GM23248 (cell line): ENCODE data around the gene ALG14. TPM values are rescaled to one million over a fixed set of nuclear protein-coding genes. Genes with fewer than 3 reads are reported as not detected.
"Not testable (repeated sequence)": the region's sequence is repeated elsewhere in the genome, so short reads cannot be mapped to it uniquely, and the experiment has no call there.

Source experiments
- DNase-seq: peaks from one replicate; pipeline ENCODE4 v3.0.0-alpha.2; 2015
- H2AFZ ChIP-seq: fragments of 200-600 bp; sonication (generic); 2 replicates; pipeline ENCODE4 v1.6.1; 2016; ENCODE audit warnings: antibody characterized with exemption
- H3F3A ChIP-seq: fragments of 200-600 bp; sonication (generic); 2 replicates; pipeline ENCODE4 v1.6.1; 2016; ENCODE audit warnings: mild to moderate bottlenecking, antibody characterized with exemption, mixed run types; ENCODE audit not compliant: insufficient read depth
- H3K27ac ChIP-seq: fragments of 200-600 bp; sonication (generic); 2 replicates; pipeline ENCODE4 v1.5.1; 2016; ENCODE audit warnings: mild to moderate bottlenecking
- H3K27me3 ChIP-seq: fragments of 200-600 bp; sonication (generic); replicated peaks from 2 replicates; pipeline ENCODE4 v1.6.1; 2016; ENCODE audit warnings: mild to moderate bottlenecking; ENCODE audit not compliant: insufficient read depth
- H3K36me3 ChIP-seq: fragments of 200-600 bp; sonication (generic); 2 replicates; pipeline ENCODE4 v1.6.1; 2016; ENCODE audit warnings: low read depth, mild to moderate bottlenecking
- H3K4me1 ChIP-seq: fragments of 200-600 bp; sonication (generic); 2 replicates; pipeline ENCODE4 v1.6.1; 2016; ENCODE audit warnings: mild to moderate bottlenecking; ENCODE audit not compliant: insufficient read depth
- H3K4me2 ChIP-seq: fragments of 200-600 bp; sonication (generic); one replicate; pipeline ENCODE4 v1.6.1; 2016; ENCODE audit warnings: mild to moderate bottlenecking; ENCODE audit not compliant: unreplicated experiment
- H3K4me3 ChIP-seq: fragments of 200-600 bp; sonication (generic); 2 replicates; pipeline ENCODE4 v1.5.1; 2016; ENCODE audit warnings: mild to moderate bottlenecking
- H3K79me2 ChIP-seq: fragments of 200-600 bp; sonication (generic); 2 replicates; pipeline ENCODE4 v1.6.1; 2016; ENCODE audit warnings: mild to moderate bottlenecking; ENCODE audit not compliant: insufficient read depth
- H3K9ac ChIP-seq: fragments of 200-600 bp; sonication (generic); 2 replicates; pipeline ENCODE4 v1.6.1; 2016; ENCODE audit warnings: mild to moderate bottlenecking
- H3K9me2 ChIP-seq: fragments of 200-600 bp; sonication (generic); 2 replicates; pipeline ENCODE4 v1.6.1; 2016; ENCODE audit warnings: mixed run types, mild to moderate bottlenecking, moderate library complexity; ENCODE audit not compliant: insufficient read depth
- H3K9me3 ChIP-seq: fragments of 200-600 bp; sonication (generic); one replicate; pipeline ENCODE4 v1.6.1; 2017; ENCODE audit warnings: low read depth
- H4K20me1 ChIP-seq: fragments of 200-600 bp; sonication (generic); 2 replicates; pipeline ENCODE4 v1.6.0; 2016; ENCODE audit not compliant: insufficient read depth
- EZH2 ChIP-seq: fragments of 200-600 bp; sonication (generic); IDR thresholded peaks from 2 replicates; pipeline ENCODE4 v1.6.1; 2018; ENCODE audit warnings: antibody characterized with exemption, mild to moderate bottlenecking; ENCODE audit not compliant: insufficient read depth, poor library complexity, severe bottlenecking
- EZH2phosphoT487 ChIP-seq: fragments of 200-600 bp; sonication (generic); IDR thresholded peaks from 2 replicates; pipeline ENCODE4 v1.6.1; 2018; ENCODE audit warnings: antibody characterized with exemption, moderate library complexity, mild to moderate bottlenecking, low read depth; ENCODE audit not compliant: insufficient read depth
- WGBS, 2 experiments: methylation state at CpG; one replicate each; pipeline ENCODE4 v1.1.6; 2015 to 2017; ENCODE audit warnings: low lambda C conversion rate in 2 of 2, low coverage in 1 of 2; ENCODE audit errors: missing lambda C conversion rate in 2 of 2; 5-methylcytosine and 5-hydroxymethylcytosine counted together
- in situ Hi-C: fragments of 300-500 bp; cut with MboI; formaldehyde crosslinking; loops from 2 replicates; pipeline ENCODE4 v1.15.0; 2020
- polyA plus RNA-seq: library from polyadenylated mRNA; unstranded; fragments of >200 nt; fragmentation: Nextera tagmentation; extraction: Ambion mirVana; gene quantifications from 2 replicates; pipeline ENCODE4 v1.2.1, GENCODE V29; 2016
- total RNA-seq: library from RNA; depleted of rRNA; stranded (reverse); fragments of >200 nt; shearing (Covaris generic); gene quantifications from 2 replicates; pipeline ENCODE4 v1.2.3, GENCODE V29; 2014

The ALG14 gene
- total and polyA plus RNA-seq, 2 experiments from 2014 or later, result 13.0 to 13.5 TPM

DNA sequence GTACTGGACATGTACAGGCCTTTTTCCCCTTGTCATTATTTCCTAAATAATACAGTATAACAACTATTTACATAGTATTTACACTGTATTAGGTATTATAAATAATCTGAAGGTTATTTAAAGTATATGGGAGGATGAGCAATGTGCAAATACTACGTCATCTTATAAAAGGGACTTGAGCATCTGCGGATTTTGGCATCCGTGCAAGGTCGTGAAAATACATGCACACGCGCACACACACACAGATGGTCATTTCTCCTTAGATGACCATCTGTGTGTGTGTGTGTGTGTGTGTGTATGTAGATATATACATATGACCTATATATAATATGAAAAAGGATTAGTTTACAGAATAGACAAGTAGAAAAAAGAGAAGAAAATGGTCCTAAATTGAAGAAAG, 15.4 kb downstream of the ALG14 start:
- in situ Hi-C loops, result no loop called here
- no peak overlapping the region for H2AFZ ChIP-seq

DNA sequence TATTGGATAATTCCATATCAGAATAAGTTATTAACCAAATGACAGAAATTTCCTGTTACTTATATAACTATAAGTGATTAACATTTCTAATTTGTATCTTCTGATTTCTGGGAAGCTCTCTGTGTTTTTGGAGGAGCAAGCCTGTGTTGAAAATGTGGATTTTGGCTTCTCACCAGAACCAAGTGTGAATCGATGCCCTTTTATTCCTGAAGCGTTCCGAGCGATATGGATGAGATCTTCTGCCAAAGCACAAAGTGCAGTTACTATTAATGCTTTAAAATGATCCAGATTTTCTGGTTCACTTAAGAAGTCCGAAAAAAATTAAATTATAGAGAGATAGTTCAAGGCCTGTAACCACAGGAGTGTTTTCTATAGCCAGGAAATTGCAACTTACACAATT, 22.8 kb downstream of the ALG14 start:
- in situ Hi-C loops, result no loop called here
- no peak overlapping the region for H3K27ac ChIP-seq

More for the DNA sequence above, 15.4 kb downstream of the ALG14 start:
- H3K4me3 ChIP-seq, result no peak overlapping the region
- no peaks in the 10 kb centered on the region for H3K27me3 ChIP-seq
- H4K20me1 ChIP-seq, result no peaks in the 10 kb centered on the region
- H3K9me3 ChIP-seq, result no peaks in the 10 kb centered on the region
- no peaks in the 10 kb centered on the region for H3F3A ChIP-seq
- TF ChIP-seq EZH2, result no peak
- TF ChIP-seq EZH2phosphoT487, result no peak
- no peak overlapping the region for H3K27ac ChIP-seq
- H3K4me2 ChIP-seq, result no peak overlapping the region
- WGBS, 2 experiments, result 98 to 99% methylated on average over 6 of the region's 6 CpGs
- H3K9ac ChIP-seq, result no peak overlapping the region
- H3K36me3 ChIP-seq, result no peaks in the 10 kb centered on the region
- peaks cover 6% of the 10 kb centered on the region for H3K4me1 ChIP-seq
- no peaks in the 10 kb centered on the region for H3K79me2 ChIP-seq
- no peak for DNase-seq
- H3K9me2 ChIP-seq, result no peaks in the 10 kb centered on the region

DNA sequence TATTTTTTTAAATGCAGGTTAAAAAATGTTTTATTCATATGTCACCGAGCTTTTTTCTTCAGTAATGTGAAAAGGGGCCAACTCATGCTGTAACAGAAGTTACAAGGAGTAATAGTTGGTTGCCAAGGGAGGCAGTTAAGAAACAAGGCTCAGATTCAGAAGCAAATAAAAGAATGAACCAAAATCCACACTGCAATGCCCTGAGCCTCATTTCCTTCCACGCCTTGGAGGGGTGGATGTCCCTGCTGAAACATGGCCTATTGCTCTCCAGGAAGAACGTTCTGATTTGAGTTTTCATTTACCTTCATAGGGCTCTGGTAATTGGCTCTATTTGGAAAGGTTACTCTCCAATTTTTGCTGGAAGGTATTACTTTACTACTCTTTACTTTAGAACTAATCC, 24.4 kb downstream of the ALG14 start:
- Histone ChIP-seq H3K4me1 (no peaks in the 10 kb centered on the region), H3K4me3 (no peak overlapping the region), H3K36me3 (no peaks in the 10 kb centered on the region), H4K20me1 (no peaks in the 10 kb centered on the region), H3K4me2 (no peak overlapping the region), H3F3A (no peaks in the 10 kb centered on the region), H2AFZ (peak overlapping the region; percentile 32; the same call in 1 of the 2 replicates), H3K9me3 (no peaks in the 10 kb centered on the region), H3K9ac (no peak overlapping the region), H3K9me2 (no peaks in the 10 kb centered on the region), H3K27ac (no peak overlapping the region), H3K27me3 (no peaks in the 10 kb centered on the region), H3K79me2 (no peaks in the 10 kb centered on the region)
- in situ Hi-C loops, result no loop called here
- 28 to 30% methylated on average over 3 of the region's 3 CpGs for WGBS, 2 experiments
- no peak for TF ChIP-seq EZH2phosphoT487
- no peak for TF ChIP-seq EZH2
- DNase-seq, result peak; percentile 58

More for the DNA sequence above, 22.8 kb downstream of the ALG14 start:
- Histone ChIP-seq H3K79me2 (no peaks in the 10 kb centered on the region), H3K27me3 (no peaks in the 10 kb centered on the region), H4K20me1 (no peaks in the 10 kb centered on the region), H3K9ac (no peak overlapping the region), H3K4me1 (no peaks in the 10 kb centered on the region), H3K9me2 (no peaks in the 10 kb centered on the region), H3K4me2 (no peak overlapping the region), H3K4me3 (no peak overlapping the region), H3K9me3 (no peaks in the 10 kb centered on the region), H2AFZ (no peak overlapping the region), H3F3A (no peaks in the 10 kb centered on the region), H3K36me3 (no peaks in the 10 kb centered on the region)
- DNase-seq, result no peak
- TF ChIP-seq EZH2, result no peak
- TF ChIP-seq EZH2phosphoT487, result no peak
- WGBS, 2 experiments, result 70 to 75% methylated on average over 5 of the region's 5 CpGs

DNA sequence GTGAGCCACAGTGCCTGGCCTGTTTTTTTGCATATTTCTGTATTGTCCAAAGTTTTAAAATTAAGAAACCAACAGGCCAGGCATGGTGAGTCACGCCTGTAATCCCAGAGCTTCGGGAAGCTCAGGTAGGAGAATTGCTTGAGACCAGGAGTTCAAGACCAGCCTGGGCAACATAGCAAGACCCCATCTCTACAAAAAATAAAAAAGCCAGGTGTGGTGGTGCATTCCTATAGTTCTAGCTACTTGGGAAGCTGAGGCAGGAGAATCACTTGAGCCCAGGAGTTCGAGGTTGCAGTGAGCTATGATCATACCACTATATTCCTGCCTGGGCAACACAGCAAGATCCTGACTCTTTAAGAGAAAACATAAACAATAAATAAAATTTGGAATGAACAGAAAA, 25.1 kb downstream of the ALG14 start:
- H4K20me1 ChIP-seq, H3K27me3 ChIP-seq, H3K27ac ChIP-seq, H3F3A ChIP-seq, in situ Hi-C loops, H3K79me2 ChIP-seq, H3K9ac ChIP-seq, H3K9me2 ChIP-seq, H3K4me3 ChIP-seq, DNase-seq, H3K36me3 ChIP-seq, H3K4me1 ChIP-seq, H2AFZ ChIP-seq, H3K9me3 ChIP-seq, H3K4me2 ChIP-seq: not testable (repeated sequence)
- 92 to 94% methylated on average over 3 of the region's 3 CpGs for WGBS, 2 experiments

DNA sequence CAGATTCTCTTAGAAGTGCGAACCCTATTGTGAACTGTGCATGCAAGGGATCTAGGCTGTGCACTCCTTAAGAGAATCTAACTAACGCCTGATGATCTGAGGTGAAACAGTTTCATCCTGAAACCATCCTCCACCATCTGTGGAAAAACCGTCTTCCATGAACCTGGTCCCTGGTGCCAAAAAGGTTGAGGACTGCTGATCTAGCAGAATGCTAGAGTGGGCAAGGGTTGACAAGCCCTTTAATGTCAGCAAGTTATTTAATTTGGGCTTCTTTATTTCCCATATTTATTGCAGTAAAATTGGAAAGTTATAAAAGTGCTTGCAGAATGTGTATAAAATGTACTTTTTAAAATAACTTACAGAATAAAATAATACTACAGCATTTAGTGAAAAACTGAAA, 26.4 kb downstream of the ALG14 start:
- no peak overlapping the region for H2AFZ ChIP-seq
- H3K4me1 ChIP-seq, result peaks cover 14% of the 10 kb centered on the region
- no peaks in the 10 kb centered on the region for H4K20me1 ChIP-seq
- no peak overlapping the region for H3K9ac ChIP-seq
- 0 out of 2 replicates have a peak, but pooled peaks cover 10% of the 10 kb centered on the region for H3F3A ChIP-seq
- in situ Hi-C loops, result no loop called here
- H3K9me2 ChIP-seq, result no peaks in the 10 kb centered on the region
- no peak overlapping the region for H3K27ac ChIP-seq
- DNase-seq, result no peak
- H3K36me3 ChIP-seq, result no peaks in the 10 kb centered on the region
- H3K9me3 ChIP-seq, result no peaks in the 10 kb centered on the region
- no peaks in the 10 kb centered on the region for H3K27me3 ChIP-seq
- TF ChIP-seq EZH2, result no peak
- TF ChIP-seq EZH2phosphoT487, result no peak
- H3K79me2 ChIP-seq, result no peaks in the 10 kb centered on the region
- no peak overlapping the region for H3K4me2 ChIP-seq
- H3K4me3 ChIP-seq, result no peak overlapping the region
- WGBS, 2 experiments, result 92 to 96% methylated on average over 3 of the region's 3 CpGs
